HG03460 (cell line): ENCODE data around the gene LSM14A.
"Not testable (repeated sequence)": the region's sequence is repeated elsewhere in the genome, so short reads cannot be mapped to it uniquely, and the experiment has no call there.

Experiments used
- ATAC-seq: cut with Tn5 transposase; IDR thresholded peaks from one replicate; pipeline ENCODE4 v1.9.1; 2021; ENCODE audit not compliant: unreplicated experiment

LSM14A gene

DNA sequence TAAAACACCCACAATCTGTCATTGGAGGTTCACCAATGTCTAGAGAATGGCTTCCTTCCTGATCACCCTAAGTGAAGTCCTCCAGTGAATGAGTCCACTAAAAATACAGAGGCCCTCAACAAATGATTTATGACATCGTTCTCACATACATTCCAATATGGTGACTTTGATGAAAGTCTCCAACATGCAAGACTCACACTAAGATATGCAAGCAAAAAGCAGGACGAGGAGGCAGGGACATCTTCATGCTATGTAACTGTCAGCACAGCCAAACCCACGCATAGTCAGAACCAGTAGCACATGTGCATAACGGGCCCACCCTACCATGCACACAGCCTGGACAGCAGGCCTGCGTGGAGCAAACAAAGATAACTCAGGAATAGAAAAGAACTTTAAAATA lies 16.6 kb upstream of the LSM14A start:
- ATAC-seq = no peak

DNA sequence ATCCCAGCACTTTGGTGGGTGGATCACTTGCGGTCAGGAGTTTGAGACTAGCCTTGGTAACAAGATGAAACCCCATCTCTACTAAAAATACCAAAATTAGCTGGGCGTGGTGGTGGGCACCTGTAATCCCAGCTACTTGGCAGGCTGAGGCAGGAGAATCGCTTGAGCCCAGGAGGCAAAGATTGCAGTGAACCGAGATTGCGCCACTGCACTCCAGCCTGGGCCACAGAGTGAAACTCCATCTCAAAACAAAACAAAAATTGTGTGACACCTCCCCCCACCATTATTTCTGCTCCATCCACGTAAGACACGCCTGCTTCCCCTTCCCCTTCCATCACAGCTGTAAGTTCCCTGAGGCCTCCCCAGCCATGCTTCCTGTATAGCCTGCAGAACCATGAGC lies 13.3 kb upstream of the LSM14A start:
- ATAC-seq = not testable (repeated sequence)

DNA sequence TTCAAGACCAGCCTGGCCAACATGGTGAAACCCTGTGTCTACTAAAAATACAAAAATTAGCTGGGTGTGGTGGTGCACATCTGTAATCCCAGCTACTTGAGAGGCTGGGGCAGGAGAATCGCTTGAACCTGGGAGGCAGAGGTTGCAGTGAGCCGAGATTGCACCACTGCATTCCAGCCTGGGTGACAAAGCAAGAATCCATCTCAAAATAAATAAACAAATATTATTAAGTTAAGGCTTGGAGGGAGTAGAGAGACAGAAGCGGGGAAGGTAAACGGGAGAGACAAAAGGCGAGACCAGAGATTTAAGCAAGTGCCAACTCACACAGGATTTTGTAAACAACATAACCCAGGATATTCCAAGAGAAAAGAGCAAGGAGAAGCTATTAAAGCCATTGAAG lies 12.8 kb upstream of the LSM14A start:
- ATAC-seq = not testable (repeated sequence)

DNA sequence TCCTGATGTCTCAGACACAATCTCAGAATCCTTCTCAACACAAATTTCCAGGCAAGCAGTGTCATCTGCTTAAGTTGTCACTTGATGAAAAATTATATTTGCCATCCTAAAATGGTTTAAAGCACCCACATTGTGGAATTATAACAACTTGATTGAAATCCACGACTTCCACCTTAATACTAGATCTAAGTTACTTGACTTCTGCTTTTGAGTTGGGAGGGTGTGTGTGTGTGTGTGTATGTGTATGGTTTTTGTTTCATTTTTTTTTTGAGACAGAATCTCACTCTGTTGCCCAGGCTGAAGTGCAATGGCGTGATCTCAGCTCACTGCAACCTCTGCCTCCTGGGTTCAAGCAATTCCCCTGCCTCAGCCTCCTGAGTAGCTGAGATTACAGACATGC lies 10.4 kb upstream of the LSM14A start:
- ATAC-seq = not testable (repeated sequence)

DNA sequence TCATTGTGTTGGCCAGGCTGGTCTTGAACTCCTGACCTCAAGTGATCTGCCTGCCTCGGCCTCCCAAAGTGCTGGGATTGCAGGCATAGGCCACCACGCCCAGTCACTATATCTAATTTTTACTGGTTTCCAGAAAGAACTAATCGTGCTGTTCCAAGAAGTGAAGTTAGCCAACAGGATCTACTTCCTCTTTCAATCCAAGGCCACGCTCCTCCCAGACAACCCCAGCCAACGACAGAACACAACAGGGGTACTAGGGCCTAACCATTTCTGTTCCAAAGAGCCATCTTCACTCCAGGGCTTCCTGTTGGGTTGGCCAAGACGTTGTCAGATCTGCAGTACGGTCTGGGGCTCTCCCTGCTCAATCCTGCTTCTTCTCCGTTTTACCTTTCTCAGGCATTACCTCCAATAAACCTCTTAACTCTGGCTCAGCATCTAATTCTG lies 7.0 kb upstream of the LSM14A start:
- no peak for ATAC-seq

DNA sequence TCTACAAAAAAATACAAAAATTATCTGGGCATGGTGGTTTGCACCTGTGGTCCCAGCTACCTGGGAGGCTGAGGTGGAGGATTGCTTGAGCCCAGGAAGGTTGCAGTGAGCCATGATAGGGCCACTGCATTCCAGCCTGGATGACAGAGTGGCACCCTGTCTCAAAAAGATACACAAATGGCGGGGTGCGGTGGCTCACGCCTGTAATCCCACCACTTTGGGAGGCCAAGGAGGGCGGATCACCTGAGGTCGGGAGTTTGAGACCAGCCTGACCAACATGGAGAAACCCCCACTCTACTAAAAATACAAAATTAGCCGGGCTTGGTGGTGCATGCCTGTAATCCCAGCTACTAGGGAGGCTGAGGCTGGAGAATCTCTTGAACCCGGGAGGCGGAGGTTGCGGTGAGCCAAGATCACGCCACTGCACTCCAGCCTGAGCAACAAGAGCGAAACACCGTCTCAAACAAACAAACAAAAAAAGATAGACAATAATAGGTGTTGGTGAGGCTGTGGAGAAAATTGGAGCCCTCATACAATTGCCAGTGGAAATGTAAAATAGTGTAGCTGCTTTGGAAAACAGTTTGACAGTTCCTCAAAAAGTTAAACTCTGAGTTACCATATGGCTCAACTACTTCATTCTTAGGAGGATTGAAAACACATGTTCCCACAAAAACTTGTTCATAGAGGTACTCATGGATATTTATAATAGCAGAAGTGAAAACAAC lies 2.7 kb upstream of the LSM14A start:
- ATAC-seq = not testable (repeated sequence)

DNA sequence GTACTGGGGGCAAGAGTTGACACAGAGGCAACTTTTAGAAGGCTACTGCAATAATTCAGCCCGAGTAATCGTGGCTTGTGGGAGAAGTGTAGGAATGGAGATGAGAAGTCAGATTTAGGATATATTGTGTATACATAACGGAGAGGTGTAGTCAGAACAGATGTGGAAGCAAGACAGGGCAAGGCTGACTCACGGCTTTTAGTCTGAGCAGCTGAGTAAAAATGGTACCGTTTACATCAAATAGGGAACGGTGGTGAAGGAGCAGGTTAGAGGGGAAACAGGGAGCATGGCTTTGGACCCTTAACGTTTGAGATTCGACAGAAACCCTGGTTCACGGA lies 796 bp upstream of the LSM14A start:
- ATAC-seq = no peak

DNA sequence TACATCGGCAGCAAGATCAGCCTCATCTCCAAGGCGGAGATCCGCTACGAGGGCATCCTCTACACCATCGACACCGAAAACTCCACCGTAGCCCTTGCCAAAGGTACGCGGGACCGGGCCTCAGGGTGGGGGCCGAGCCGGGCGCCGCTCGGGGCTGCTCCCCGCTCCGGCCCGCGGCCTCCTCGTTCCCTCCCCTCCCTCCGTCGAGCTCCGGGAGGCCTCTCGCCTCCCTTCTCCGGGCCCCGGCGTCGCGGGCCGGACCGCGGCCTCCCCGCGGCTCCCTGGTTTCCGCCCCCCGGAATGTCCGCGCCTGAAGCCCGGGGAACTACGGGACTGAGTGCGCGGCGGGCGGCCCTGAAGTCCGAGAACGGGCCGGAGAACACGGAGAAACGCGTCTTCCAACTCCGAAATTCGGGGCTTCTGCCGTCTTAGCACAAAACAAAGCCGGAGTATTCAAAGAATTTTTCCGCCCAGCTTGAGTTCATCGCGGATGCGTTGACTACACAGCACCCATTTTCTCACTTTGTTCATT lies 423 bp downstream of the LSM14A start:
- peak; percentile 27 for ATAC-seq

DNA sequence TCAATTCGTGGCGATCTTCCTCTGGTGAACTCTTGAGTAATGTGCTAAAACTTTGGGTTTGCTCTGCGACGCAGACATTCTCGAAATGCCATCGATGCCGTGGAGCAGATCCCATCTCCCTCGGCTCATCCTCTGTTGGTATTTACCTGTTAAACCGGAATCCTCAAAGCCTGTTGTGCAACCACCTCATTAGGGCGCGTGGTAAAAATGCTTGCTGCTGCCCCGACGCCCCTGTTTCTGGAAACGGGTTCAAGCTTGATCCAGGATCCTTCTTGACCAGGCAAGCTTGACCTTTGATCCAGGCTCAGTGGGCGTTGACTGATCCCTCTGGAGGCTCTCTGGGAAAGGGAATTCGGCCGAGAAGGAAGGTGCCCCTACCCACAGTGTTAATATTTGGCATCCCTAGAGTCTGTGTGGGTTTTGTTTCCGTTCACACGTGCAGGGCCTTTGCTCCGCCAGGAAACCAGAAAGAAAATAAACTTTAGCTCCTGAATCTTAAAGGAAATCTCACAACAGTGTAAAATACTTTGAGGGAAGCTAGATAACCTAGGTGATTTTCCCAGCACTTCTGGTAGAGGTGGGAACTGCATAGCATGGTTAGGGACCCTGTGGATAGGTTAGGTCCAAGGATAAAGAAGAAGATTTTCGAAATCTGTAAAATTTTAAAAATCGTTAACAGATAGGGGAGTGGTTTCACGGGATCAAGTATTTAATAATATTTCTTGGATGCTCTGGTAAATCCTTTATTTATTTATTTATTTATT lies 1.1 kb downstream of the LSM14A start:
- ATAC-seq = no peak

DNA sequence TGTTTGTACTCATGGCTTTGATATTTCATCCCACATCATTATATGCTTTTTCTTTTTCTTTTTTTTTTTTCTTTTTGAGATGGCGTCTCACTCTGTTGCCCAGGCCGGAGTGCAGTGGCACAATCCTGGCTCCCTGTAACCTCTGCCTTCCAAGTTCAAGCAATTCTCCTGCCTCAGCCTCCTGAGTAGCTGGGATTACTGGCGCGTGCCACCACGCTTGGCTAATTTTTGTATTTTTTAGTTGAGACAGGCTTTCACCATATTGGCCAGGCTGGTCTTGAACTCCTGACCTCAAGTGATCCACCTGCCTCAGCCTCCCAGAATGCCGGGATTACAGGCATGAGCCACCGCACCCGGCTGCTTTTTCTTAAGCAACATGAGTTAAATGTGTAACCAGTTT lies 2.9 kb downstream of the LSM14A start:
- ATAC-seq = not testable (repeated sequence)

DNA sequence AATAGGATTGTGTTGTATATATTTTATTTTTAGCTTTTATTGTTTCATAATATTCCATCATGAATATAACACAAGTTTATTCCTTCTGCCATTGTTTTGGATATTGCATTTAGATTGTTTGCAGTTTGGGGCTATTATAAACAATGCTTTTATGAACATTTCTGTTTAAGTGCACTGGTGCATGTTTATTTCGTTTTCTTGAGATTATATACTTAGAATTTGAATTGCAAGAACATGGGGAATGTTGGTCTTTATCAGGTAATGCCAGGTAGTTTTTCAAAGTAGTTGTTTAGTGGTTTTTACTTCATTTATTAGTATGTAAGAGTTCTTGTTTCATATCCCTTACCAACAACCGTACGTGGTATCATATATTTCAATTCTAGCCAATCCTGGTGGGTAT lies 4.3 kb downstream of the LSM14A start:
- ATAC-seq = no peak

DNA sequence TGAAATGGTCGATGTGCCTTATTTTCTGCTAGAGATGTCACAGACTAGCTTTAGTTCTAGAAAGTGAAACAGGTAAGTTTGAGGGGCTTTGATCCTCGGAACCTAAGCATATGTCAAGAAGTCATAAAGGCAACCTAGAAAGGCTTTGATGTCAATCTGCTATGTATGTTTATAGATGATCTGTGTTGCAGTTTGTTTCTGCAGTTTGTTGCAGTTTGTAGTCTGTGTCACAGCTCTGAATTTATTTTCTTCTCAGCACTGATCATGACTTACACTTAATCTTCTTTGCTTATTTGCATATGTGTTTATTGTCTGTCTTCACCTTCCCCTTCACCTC lies 5.9 kb downstream of the LSM14A start:
- ATAC-seq = no peak

DNA sequence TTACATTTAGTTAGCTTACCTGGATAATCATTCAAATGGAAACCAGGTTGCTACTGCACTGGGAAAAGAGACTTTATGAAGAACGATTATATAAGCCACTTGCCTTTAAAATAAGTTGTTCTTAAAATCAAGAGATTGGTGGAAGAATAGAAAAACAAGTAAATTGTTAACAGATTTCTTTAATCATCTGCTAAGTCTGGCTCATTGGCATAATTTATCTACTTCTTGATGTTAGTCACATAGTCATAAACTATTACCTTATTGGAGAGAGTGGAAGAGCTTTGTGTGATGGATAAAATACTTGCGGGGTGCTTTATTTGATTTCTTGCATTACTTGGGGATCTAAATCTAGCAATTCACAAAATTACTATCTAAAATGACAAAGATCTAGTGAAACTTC lies 6.8 kb downstream of the LSM14A start:
- ATAC-seq = no peak

DNA sequence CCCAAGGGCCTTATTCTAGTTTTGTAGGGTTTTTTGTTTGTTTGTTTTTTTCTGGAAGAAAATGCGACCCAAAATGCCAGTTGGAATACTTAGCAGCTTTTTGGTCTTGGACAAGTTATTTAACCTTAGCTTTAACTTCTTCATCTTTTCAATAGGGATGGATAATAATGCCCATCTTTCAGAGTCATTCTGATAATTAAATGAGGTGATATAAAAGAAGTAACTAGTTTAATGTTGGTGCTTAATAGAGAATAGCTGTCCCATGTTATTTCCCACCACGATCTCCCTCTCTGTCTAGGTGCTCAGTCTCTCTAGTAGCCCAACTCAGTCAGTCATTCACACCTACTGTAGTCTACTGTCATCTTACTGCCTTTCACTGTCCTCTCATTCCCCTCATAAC lies 8.0 kb downstream of the LSM14A start:
- no peak for ATAC-seq

DNA sequence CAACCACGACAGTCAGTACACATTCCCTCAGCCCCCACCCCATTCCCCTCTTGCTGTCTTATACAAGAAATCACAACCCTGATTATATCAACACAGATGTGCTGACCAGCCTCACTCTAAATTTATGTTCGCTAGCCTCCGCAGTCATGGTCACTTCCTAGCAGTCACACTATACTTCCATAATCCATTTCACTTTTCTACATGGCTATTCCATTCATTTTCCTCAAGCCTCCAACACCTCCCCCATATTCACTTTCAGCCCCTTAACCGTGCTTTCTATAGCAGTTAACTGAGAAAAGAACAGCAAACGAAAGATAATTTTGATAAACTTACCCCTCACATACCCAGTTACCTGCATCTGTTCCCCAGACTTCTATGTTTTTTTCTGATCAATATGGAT lies 8.4 kb downstream of the LSM14A start:
- no peak for ATAC-seq

DNA sequence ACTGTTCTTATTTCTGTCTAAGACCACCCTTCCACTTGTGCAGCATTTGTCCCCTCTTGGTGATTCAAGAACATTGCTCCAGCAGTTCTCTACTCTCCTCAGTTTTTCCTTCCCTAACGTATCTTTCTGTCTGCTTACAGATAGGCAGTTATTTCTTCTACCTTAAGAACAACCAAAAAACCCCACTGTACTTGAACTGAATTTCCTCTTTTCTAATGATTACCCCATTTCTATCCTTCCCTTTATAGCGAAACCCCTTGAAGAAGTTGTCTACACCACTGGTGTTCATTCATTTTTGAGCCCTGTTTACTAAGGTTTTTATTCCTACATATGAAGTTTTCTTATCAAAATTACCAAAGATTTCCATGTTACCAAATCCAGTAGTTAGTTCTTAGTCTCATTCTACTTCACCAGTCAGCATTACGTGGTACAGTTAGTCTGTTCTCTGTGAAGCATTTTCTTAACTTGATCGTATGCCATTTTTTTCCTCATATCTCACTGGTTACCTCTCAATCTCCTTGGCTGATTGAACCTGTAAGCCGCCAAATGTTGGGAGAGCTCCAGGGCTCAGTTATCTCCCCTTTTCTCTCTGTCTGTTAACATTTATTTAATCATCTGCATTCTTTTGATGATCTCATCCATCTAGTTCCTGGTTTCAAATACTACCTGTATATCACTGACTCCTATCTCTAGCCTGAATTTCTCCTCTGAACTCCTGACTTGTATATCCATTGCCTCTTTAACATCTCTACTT lies 9.0 kb downstream of the LSM14A start:
- no peak for ATAC-seq

DNA sequence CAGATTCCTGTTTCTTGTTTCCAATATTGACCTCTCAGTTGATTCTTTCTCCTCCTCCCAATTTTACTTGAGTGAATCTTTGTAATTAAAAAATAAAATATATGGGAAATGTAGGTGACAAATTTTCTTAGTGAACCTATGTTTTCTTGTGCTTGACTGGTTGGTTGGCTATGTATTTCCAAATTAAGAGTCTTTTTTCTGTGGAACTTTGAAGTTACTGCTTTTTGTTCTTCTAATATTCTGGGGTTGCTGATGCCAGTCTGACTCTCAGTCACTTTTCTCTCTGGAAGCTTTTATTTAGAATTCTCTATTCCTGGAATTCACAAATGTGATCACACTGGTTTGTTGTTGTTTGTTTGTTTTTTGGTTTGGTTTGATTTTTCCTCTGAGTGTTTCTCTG lies 9.8 kb downstream of the LSM14A start:
- ATAC-seq = no peak

DNA sequence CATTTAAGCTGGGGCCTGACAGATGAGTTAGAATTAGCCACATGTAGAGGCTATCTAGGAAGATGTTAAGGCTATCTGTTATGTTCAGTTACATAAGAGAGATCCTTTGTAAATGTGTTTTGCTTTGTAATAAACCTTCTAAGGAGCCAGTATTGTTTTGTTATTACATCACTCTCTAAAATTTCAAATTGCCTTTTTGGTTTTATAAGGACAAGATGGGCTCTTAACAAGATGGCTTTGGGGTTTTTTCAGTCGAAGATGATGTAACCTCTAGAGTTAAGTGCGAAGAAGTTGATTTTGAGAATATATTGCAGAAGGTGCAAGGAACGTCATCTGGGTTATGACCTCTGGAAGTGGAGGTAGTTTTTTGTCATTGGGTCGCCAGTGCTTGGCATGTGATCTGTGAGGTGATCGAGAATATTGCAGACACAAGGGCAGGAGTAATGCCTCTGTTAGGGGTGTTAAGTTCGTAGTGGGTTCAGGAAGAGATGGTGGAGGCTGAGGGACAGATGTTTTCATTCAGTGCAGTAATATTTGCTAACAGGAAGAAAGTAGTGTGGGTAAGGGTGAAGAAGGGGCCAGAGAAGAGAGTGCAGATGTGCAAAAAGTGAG lies 12.7 kb downstream of the LSM14A start:
- no peak for ATAC-seq

DNA sequence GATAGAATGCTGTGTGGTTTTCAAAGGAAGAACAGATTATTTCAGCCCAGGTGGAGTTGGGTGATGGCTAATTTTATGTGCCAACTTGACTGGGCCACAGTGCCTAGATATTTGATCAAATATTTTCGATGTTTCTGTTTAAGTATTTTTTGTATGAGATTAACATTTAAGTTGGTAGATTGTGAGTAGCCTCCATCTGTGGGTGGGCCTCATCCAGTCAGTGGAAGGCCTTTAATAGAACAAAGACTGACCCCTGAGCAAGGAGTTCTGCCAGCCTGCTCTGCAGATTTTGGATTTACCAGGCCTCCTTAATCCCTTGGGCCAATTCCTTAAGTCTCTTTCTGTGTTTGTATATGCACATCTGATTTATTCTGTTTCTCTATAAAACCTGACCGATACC lies 13.9 kb downstream of the LSM14A start:
- ATAC-seq = no peak

DNA sequence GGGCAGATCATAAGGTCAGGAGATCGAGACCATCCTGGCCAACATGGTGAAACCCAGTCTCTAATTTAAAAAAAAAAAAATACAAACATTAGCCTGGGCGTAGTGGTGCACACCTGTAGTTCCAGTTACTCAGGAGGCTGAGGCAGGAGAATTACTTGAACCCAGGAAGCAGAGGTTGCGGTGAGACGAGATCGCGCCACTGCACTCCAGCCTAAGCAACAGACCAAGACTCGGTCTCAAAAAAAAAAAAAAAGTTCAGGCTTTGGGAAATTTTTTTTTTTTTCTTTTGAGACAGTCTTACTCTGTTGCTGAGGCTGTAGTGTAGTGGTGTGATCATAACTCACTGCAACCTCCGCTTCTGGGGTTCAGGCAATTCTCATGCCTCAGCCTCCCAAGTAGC lies 14.7 kb downstream of the LSM14A start:
- ATAC-seq = no peak

DNA sequence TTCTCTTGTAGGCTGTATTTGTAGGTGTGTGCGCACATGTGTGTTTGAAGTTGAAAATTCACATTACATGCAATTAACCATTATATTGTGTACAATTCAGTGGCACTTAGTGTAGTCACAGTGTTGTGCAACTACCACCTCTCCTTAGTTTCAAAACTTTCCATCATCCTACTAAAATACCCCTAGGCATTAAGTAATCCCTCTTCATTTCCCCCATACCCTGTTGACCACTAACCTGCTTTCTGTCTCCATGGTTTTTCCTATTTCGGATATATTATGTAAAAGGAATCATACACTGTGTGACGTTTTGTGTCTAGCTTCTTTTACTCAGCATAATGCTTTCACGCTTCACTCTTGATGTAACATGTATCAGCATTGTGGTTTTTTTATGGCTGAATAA lies 16.1 kb downstream of the LSM14A start:
- no peak for ATAC-seq
